ENCODE results near the gene RHOA. TPM values are rescaled to one million over a fixed set of nuclear protein-coding genes. Genes with fewer than 3 reads are reported as not detected.
A peak's percentile ranks its signal among the peaks of the same experiment; 100 is the strongest.

RHOA gene
- total and polyA plus RNA-seq, 2 of the 13 experiments (the other 11 are each of a cell fraction or from before 2014, with no cell fraction given) = 131 to 177 TPM

- TF ChIP-seq MNT (IDR thresholded peaks at IDR 0.05) (peak; percentile 58; the same call in 1 of the 2 replicates), ZNF883 (CRISPR knock-in tag; IDR thresholded peaks at IDR 0.05; ENCODE audit: not compliant biosample characterization) (peak; percentile 21), ZNF704 (CRISPR knock-in tag; IDR thresholded peaks at IDR 0.05; ENCODE audit: borderline replicate concordance) (peak; percentile 67; the same call in 1 of the 2 replicates), HMGXB4 (CRISPR knock-in tag; IDR thresholded peaks at IDR 0.05; ENCODE audit: borderline replicate concordance in 1 of 2, low read depth in 1 of 2) (peak; percentile 21 to 79; a peak in 3 of 4 replicates), WIZ (CRISPR knock-in tag; IDR thresholded peaks at IDR 0.05) (0 out of 2 replicates have a peak, but pooled peaks have one; percentile 38), NCOA2 (CRISPR knock-in tag; IDR thresholded peaks at IDR 0.05) (peak; percentile 63; the same call in 1 of the 2 replicates), ZNF629 (CRISPR knock-in tag; conservative IDR thresholded peaks at IDR 0.05) (no peak), ZNF724P (CRISPR knock-in tag; IDR thresholded peaks at IDR 0.05; ENCODE audit: borderline replicate concordance) (peak; percentile 78; the same call in 1 of the 2 replicates), EED (CRISPR knock-in tag; IDR thresholded peaks at IDR 0.05) (peak; percentile 84; the same call in 1 of the 2 replicates), TRAFD1 (CRISPR knock-in tag; IDR thresholded peaks at IDR 0.05; ENCODE audit: borderline replicate concordance) (0 out of 2 replicates have a peak, but pooled peaks have one; percentile 30), ATF7-NPFF (CRISPR knock-in tag; IDR thresholded peaks at IDR 0.05; ENCODE audit: low read depth) (peak; percentile 92), ZNF770 (CRISPR knock-in tag; IDR thresholded peaks at IDR 0.05) (peak; percentile 96), SKIL (CRISPR knock-in tag; IDR thresholded peaks at IDR 0.05; ENCODE audit: borderline replicate concordance) (no peak), ATAD3A (CRISPR knock-in tag; IDR thresholded peaks at IDR 0.05) (no peak), IKZF1 (IDR thresholded peaks at IDR 0.05) (no peak), ATF1 (CRISPR knock-in tag; IDR thresholded peaks at IDR 0.05) (no peak), JUN (CRISPR knock-in tag; IDR thresholded peaks at IDR 0.05) (0 out of 2 replicates have a peak, but pooled peaks have one; percentile 25)
Observed at GRCh38 chr3:49358217-49358883, 53.4 kb downstream of the RHOA start, which contains the start of gene GPX1 (continued).
